ENCODE measurements around the gene MTCL1.

The MTCL1 gene

GRCh38 chr18:8713691-8714090 is 8.3 kb downstream of the MTCL1 start:
- no peak for DNase-seq (ENCODE audit: low read depth)

- no peak for DNase-seq (ENCODE audit: low read depth)
These were observed 10.2 kb downstream of the MTCL1 start for GRCh38 chr18:8715599-8715998.

DNA sequence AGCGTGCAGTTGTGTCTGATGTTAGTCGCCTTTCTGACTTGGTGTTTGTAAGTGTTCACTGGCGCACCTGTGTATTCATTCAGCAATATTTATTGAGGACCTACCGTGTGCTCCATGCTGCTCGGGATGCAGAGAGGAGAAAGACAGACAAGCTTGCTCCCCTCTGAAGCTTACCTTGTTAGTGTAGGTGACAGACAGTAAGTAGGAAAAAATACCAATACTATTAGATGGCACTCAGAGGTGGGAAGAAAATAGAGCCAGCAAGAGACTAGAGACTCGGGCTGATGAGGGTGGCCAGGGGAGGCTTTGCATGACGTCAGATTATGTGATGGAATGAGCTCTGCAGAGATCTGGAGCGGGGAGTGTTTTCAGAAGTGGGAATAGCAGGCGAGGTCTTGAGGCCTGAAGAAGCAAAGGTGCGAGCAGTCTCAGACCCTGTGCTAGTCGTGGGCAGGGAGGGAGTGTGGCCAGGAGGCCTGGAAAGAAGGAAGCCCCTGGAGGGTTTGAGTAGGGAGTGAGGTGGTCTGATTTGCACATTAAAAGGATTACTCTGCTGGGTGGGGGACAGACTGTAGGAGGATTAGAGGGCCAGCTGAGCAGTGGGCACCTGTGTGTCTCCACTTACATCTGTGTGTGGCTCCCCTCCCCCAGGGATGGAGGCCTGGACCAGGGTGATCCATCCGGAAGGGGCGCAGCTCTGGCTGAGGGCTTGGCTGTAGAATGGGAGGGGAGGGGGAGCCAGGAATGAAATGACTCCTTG is 11.8 kb downstream of the MTCL1 start:
- no peak for DNase-seq (ENCODE audit: low read depth)

GRCh38 chr18:8718401-8718913 is 13.1 kb downstream of the MTCL1 start:
- DNase-seq (ENCODE audit: low read depth), result no peak

GRCh38 chr18:8719192-8719591 is 13.8 kb downstream of the MTCL1 start:
- no peak for DNase-seq (ENCODE audit: low read depth)

GRCh38 chr18:8720141-8720540 is 14.8 kb downstream of the MTCL1 start:
- no peak for DNase-seq (ENCODE audit: low read depth)

DNA sequence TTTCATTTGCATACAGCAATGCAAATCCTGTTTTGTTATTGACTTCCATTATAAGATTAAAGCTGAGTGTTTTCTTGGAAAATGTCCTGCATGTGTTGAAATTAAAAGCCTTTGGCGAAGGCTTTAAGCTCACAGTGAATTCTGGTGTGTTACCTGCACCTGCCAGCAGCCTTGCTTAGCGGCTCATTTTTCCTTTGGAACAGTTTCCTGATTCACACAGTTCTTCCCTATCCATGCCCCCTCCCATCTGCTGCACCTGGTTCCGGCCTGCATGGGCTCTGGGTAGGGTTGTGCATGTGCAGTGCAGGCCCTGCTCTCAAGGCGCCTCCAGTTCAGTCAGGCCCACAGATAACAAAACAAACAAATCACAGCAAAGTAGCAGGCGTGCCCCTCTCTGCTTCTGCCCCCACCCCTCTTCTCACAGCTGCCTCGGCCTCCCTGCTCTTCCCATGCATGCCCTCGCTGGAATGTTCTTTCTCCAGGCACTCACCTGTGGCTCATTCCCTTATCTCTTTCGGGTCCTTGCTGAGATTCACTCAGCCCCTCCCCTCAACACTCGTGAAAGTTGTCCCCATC is 15.8 kb downstream of the MTCL1 start:
- no peak for DNase-seq (ENCODE audit: low read depth)

GRCh38 chr18:8721716-8722115 is 16.4 kb downstream of the MTCL1 start:
- DNase-seq (ENCODE audit: low read depth), result no peak

DNA sequence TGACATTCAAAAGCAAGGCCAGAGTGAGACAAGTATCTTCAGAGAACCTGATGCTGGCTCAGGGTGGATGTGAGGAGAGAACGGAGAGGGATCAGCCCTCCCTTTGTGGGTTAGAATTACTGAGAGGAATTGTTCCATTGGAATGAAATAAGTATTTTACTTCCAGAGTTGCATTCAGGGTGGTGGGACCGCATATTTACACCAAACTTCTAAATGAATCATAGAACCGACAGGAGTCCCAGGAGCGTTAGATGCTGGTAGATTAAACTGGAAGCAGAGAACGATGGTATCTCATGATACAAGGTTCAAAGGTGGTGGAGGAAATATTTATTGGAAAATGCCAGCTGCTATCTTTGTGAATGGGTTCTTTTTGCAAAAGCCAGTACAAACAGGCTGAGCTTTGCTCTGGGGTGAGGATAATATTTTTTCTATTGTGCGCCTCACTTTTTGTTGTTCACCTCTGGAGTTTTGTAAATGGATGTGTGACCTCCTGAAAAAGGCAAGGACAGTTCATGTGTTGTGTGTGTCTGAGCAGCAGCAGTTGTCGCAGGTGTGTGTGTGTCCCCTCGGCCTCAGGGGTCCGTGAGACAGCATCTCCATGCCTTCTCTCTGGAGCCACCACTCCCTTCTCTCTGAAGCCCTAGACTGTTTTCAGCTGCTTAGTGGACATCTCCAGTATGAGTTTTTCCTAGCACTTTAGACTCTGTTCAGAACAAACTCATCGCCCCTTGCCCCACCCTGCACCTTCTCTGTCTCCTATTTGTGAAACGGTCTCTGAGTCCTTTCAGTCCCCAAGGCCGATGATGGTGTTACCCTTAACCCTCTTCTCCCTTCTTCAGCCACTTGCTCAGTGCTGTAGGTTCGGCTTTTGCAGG is 17.8 kb downstream of the MTCL1 start:
- DNase-seq (ENCODE audit: low read depth), result no peak

DNA sequence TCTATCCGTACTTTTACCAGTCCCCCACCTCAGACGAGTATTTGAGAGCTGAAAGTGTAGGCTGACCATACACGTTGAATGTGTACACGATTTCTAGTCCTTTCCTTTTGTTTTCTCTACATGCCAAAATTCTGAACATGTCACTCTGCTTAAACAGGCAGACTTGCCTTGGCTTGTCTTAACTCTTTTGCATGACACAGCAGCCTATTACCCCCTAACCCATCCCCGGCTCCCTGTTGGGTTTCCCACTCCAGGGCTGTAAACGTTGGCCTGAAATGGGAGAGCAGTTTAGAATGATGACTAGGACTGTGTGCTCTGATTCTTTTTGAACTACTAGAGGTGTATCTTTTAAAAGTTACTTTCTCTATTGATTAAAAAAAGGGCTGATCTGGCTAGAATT is 19.1 kb downstream of the MTCL1 start:
- DNase-seq (ENCODE audit: low read depth), result no peak

DNA sequence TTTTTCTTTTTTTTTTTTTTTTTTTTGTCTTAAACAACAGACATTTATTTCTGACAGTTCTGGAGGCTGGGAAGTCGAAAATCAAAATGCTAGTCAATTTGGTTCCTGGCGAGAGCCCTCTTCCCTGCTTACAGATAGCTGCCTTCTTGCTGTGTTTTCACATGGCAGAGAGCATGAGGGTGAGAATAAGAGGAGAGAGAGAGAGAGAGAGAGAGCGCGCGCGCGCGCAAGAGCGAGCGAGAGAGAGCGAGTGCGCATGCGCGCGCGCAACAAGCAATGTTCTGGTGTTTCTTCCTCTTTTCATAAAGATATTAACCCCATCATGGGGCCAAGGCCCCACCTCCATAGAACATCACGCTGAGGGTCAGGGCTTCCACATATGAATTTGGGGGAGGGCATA is 20.9 kb downstream of the MTCL1 start:
- DNase-seq (ENCODE audit: low read depth), result no peak

DNA sequence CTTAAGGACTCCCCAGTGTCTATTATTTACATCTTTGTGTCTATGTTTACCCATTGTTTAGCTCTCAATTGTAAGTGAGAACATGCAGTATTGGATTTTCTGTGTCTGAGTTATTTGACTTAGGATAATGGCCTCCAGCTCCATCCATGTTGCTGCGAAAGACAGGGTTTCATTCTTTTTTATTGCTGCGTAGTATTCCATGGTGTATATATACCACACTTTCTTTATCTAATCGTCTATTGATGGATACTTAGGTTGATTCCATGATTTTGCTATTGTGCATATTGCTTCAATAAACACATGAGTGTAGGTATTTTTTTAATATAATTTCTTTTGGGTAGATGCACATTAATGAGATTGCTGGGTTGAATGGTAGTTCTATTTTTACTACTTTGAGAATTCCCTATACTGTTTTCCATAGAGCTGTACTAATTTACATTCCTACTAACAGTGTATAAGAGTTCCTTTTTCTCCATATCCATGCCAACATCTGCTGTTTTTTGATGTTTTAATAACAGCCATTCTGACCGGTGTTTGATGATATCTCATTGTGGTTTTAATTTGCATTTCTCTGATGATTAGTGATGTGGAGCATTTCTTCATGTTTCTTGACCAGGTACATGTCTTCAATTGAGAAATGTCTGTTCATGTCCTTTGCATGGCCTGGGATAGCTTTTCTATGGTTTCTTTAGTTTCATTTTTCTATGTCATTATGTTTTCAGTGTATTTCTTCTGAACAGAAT is 21.8 kb downstream of the MTCL1 start:
- no peak for DNase-seq (ENCODE audit: low read depth)

DNA sequence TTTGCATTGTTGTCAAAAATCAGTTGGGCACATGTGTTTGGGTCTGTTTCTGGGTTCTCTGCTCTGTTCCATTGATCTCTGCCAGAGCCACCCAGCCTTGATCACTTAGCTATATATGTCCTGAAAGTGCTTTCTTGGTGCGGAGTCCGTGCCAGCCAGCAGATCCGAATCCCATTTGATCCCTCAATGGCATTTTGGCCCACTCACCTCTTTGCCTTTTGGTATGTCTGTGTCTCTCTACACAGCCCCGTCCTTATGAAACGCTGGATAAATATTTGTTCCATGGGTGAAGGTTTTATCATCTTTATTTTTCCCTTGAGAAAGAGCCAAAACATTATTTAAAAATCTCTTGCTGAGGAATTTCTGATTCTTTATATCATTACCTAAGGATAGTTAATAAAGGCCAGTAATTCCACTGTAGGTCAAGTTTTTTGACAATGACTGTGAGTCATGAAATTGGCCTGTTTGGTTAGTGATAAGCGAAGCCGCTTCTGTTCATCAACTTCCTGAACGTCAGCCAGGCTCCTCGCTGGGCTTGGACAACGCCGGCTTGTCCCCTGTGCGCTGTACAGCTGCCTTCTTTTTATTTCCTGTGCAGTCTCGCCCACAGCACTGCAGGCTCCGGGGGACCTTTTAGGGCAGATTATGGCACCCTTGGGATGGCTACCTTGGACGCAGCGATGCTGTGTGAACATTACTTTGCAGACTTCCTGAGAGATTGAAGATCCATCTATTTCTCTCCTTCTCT is 24.9 kb downstream of the MTCL1 start:
- peak; percentile 40 for DNase-seq (ENCODE audit: low read depth)

DNA sequence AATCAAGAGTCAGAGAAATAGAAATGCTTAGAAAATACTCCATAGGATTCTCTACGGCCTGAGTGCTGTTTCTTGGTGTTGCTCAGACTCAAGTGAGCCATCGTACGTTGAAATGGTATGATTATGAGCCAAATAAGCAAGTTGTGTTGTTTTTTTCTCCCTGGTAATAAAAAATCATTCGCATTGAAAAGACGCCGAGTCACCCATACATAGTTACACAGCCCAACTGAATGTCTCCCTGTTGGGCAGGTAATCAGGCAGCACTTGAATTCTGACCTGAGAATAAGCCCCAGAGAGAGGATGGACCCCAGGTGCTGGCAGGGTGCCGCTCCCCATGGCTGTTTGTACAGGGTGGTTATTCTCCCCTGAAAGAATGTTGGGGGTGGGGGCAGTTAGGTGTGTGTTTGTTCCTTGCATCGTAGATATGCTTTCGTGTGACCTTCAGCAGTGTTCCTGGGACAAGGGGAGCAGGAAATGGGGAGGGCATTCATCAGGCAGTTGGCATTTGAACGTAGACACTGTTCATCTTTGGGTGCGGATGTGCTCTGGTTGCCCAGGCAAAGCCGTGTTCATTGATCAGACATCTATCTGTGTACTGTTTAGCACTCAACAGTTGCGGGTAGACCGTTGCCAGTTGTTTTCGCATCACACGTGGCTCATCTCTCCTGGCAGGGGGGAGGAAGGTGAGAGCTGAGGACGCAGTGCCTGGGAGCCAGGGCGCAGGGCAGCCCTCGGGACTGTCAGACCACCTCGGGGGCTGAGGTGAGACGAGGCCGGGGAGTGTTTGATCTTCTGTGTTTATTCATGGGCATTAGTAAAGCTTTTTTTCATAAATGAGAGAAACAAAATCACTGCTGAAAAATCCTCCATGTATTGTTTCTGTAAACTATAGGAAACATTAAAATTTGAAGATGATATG is 27.3 kb downstream of the MTCL1 start:
- no peak for DNase-seq (ENCODE audit: low read depth)

DNA sequence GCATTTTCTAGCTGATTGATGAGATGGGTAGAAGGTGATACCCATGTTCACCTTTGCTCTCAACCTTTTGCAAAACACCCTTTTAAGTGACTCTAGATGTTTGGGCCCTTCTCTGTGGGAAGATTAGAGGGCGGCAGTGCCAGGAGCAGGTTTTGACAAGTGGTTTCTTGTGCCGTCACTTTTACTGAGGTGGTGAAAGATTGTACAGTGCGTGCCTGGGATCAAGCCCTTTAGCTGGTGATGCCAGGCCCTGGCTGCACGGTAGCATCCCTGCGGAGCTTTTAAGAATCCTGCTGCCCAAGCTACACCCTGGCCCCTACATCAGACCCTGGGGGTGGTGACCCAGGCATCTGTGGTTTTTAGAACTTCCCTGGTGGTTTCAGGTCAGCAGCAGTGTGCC is 29.1 kb downstream of the MTCL1 start:
- DNase-seq (ENCODE audit: low read depth), result no peak

- DNase-seq (ENCODE audit: low read depth), result no peak
These were observed 29.9 kb downstream of the MTCL1 start for GRCh38 chr18:8735274-8735673.

- no peak for DNase-seq (ENCODE audit: low read depth)
These were observed 35.8 kb downstream of the MTCL1 start for GRCh38 chr18:8741117-8741516.

GRCh38 chr18:8741532-8741931 is 36.2 kb downstream of the MTCL1 start:
- DNase-seq (ENCODE audit: low read depth), result no peak

DNA sequence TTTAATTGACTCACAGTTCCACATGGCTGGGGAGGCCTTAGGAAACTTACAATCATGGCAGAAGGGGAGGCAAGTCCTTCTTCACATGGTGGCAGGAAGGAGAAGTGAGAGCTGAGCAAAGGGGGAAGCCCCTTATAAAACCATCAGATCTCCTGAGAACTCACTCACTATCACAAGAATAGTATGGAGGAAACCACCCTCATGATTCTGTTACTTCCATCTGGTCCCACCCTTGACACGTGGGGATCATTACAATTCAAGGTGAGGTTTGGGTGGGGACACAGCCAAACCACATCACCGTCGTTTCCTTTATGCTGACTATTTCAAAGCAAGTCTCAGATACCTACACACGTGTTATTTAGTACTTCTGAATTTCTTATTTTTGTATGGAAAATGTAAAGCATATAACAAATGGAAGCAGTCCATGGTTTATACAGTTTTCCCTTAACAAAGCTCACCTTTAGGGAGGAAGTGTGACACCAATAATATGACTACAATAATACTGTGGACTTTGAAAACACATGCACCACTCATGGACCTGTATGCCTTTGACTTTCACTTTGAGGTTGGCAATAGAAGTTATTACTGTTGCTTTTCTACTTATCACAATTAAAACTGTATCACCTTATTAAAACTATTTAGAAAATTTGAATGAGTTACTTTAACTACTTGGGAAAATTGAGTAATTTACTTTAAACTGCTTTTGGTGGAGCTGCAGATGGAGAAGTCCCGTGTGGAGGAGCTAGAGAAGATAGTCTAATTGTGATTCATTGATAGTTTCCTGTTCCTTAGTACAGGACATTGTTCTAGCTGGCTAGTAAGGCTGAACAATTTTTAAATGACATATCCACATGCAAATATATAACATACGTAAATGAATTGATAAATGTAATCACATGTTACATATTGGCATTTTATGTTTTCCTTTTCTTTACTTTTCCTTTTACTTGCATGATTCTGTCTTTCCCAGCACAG is 37.3 kb downstream of the MTCL1 start:
- DNase-seq (ENCODE audit: low read depth), result no peak
